Trophoblast cell (in vitro differentiated cells and primary cell): ENCODE measurements around the gene PBXIP1.

Experiments used
- DNase-seq, 2 donors: peaks; one replicate each; pipeline ENCODE4 v3.0.0-alpha.2; 2016
- H2AFZ ChIP-seq: 2 replicates; pipeline ENCODE4 v1.6.1; 2013; ENCODE audit warnings: low read length, moderate library complexity, mild to moderate bottlenecking; ENCODE audit not compliant: insufficient read depth, poor library complexity
- H2AK5ac ChIP-seq: 2 replicates; pipeline ENCODE4 v1.6.1; 2013; ENCODE audit warnings: mild to moderate bottlenecking, low read length
- H2BK120ac ChIP-seq: 2 replicates; pipeline ENCODE4 v1.6.1; 2013; ENCODE audit warnings: low read length, mild to moderate bottlenecking, moderate library complexity; ENCODE audit not compliant: insufficient read depth, poor library complexity
- H2BK12ac ChIP-seq: 2 replicates; pipeline ENCODE4 v1.6.1; 2013; ENCODE audit warnings: mild to moderate bottlenecking, low read length, moderate library complexity
- H2BK5ac ChIP-seq: 2 replicates; pipeline ENCODE4 v1.6.1; 2013; ENCODE audit warnings: low read length, low read depth, moderate library complexity, mild to moderate bottlenecking; ENCODE audit not compliant: poor library complexity
- H3K14ac ChIP-seq: 2 replicates; pipeline ENCODE4 v1.6.1; 2013; ENCODE audit warnings: mild to moderate bottlenecking, low read length
- H3K18ac ChIP-seq: 2 replicates; pipeline ENCODE4 v1.6.1; 2013; ENCODE audit warnings: mild to moderate bottlenecking, low read length
- H3K23ac ChIP-seq: 2 replicates; pipeline ENCODE4 v1.6.1; 2013; ENCODE audit warnings: low read length
- H3K27ac ChIP-seq: 2 replicates; pipeline ENCODE4 v1.5.1; 2013; ENCODE audit warnings: low read depth, mild to moderate bottlenecking, inconsistent platforms, low read length, moderate library complexity
- H3K27me3 ChIP-seq: 2 replicates; pipeline ENCODE4 v1.6.1; 2013; ENCODE audit warnings: inconsistent platforms, mild to moderate bottlenecking, low read length, moderate library complexity; ENCODE audit not compliant: insufficient read depth
- H3K36me3 ChIP-seq, 2 experiments: 1 replicate in 1 of 2; 2 replicates in 1 of 2; pipeline ENCODE4 v1.6.1; 2013; ENCODE audit warnings: low read length in 2 of 2, mild to moderate bottlenecking in 2 of 2, moderate library complexity in 1 of 2; ENCODE audit not compliant: insufficient read depth in 2 of 2, control insufficient read depth in 1 of 2
- H3K4ac ChIP-seq: 2 replicates; pipeline ENCODE4 v1.6.1; 2013; ENCODE audit warnings: low read depth, mild to moderate bottlenecking, low read length, moderate library complexity
- H3K4me1 ChIP-seq, 2 experiments: 1 replicate in 1 of 2; 2 replicates in 1 of 2; pipeline ENCODE4 v1.6.1; 2013; ENCODE audit warnings: low read length in 2 of 2, mild to moderate bottlenecking in 2 of 2, moderate library complexity in 1 of 2; ENCODE audit not compliant: insufficient read depth in 2 of 2, control insufficient read depth in 1 of 2
- H3K4me2 ChIP-seq: 2 replicates; pipeline ENCODE4 v1.6.1; 2013; ENCODE audit warnings: inconsistent platforms, mild to moderate bottlenecking, low read length, moderate library complexity
- H3K4me3 ChIP-seq: 2 replicates; pipeline ENCODE4 v1.5.1; 2013; ENCODE audit warnings: mild to moderate bottlenecking, low read depth, low read length, inconsistent platforms
- H3K79me1 ChIP-seq: one replicate; pipeline ENCODE4 v1.6.1; 2013; ENCODE audit warnings: low read length
- H3K79me2 ChIP-seq: 2 replicates; pipeline ENCODE4 v1.6.1; 2013; ENCODE audit warnings: low read length, mild to moderate bottlenecking; ENCODE audit not compliant: control insufficient read depth, insufficient read depth, poor library complexity
- H3K9ac ChIP-seq: 2 replicates; pipeline ENCODE4 v1.6.1; 2013; ENCODE audit warnings: mild to moderate bottlenecking, low read length
- H3K9me3 ChIP-seq: 2 replicates; pipeline ENCODE4 v1.6.1; 2013; ENCODE audit warnings: low read depth, mild to moderate bottlenecking, control low read depth, inconsistent platforms, low read length; ENCODE audit not compliant: insufficient read depth
- H4K12ac ChIP-seq: 2 replicates; pipeline ENCODE4 v1.6.1; 2013; ENCODE audit warnings: low read depth, mild to moderate bottlenecking, low read length, moderate library complexity
- H4K8ac ChIP-seq: 2 replicates; pipeline ENCODE4 v1.6.1; 2013; ENCODE audit warnings: low read depth, mild to moderate bottlenecking, low read length, moderate library complexity
- H4K91ac ChIP-seq: one replicate; pipeline ENCODE4 v1.6.1; 2013; ENCODE audit warnings: low read depth, mild to moderate bottlenecking, low read length, moderate library complexity
- WGBS: extraction: QIAGEN DNeasy Blood & Tissue Kit; methylation state at CpG from one replicate; pipeline ENCODE4 v1.1.7; 2013; ENCODE audit warnings: missing lambda C conversion rate; ENCODE audit not compliant: insufficient read length, insufficient coverage; ENCODE audit errors: extremely low coverage; 5-methylcytosine and 5-hydroxymethylcytosine counted together

PBXIP1 gene

GRCh38 chr1:154906621-154907081 lies 49.2 kb downstream of the PBXIP1 start:
- H2BK5ac ChIP-seq = no peak overlapping the region
- H3K4me3 ChIP-seq = no peak overlapping the region
- no peak overlapping the region for H3K9ac ChIP-seq
- no peaks in the 10 kb centered on the region for H3K79me1 ChIP-seq
- H3K23ac ChIP-seq = no peak overlapping the region
- no peak overlapping the region for H3K18ac ChIP-seq
- no peak overlapping the region for H3K4me2 ChIP-seq
- H3K9me3 ChIP-seq = peaks cover 18% of the 10 kb centered on the region
- no peaks in the 10 kb centered on the region for H3K79me2 ChIP-seq
- no peaks in the 10 kb centered on the region for H3K27me3 ChIP-seq
- H3K14ac ChIP-seq = no peak overlapping the region
- H4K8ac ChIP-seq = no peak overlapping the region
- no peak overlapping the region for H3K27ac ChIP-seq
- no peaks in the 10 kb centered on the region for H3K36me3 ChIP-seq
- H2BK120ac ChIP-seq = no peak overlapping the region
- H2BK12ac ChIP-seq = no peak overlapping the region
- H2AK5ac ChIP-seq = no peak overlapping the region
- no CpG with 5 or more reads among the region's 7 CpGs for WGBS
- no peak overlapping the region for H3K4ac ChIP-seq
- no peak overlapping the region for H4K12ac ChIP-seq
- H3K4me1 ChIP-seq = no peaks in the 10 kb centered on the region
- peak in 1 of 2 donors; percentile 14 for DNase-seq
- H4K91ac ChIP-seq = no peak overlapping the region
- no peak overlapping the region for H2AFZ ChIP-seq

GRCh38 chr1:154902938-154903566 lies 52.8 kb downstream of the PBXIP1 start:
- WGBS = no CpG with 5 or more reads among the region's 3 CpGs

GRCh38 chr1:154901591-154901990 lies 54.3 kb downstream of the PBXIP1 start:
- Histone ChIP-seq H3K27ac (no peak overlapping the region), H3K9ac (no peak overlapping the region), H2BK12ac (no peak overlapping the region), H3K27me3 (no peaks in the 10 kb centered on the region), H3K4me1 (no peaks in the 10 kb centered on the region), H3K4ac (no peak overlapping the region), H3K36me3 (no peaks in the 10 kb centered on the region), H3K18ac (no peak overlapping the region), H3K79me2 (no peaks in the 10 kb centered on the region), H2AK5ac (no peak overlapping the region), H2BK120ac (no peak overlapping the region), H3K9me3 (no peaks in the 10 kb centered on the region), H4K8ac (no peak overlapping the region), H3K79me1 (no peaks in the 10 kb centered on the region), H2BK5ac (no peak overlapping the region), H3K14ac (no peak overlapping the region), H4K12ac (no peak overlapping the region), H4K91ac (no peak overlapping the region), H3K4me3 (no peak overlapping the region), H2AFZ (no peak overlapping the region), H3K4me2 (no peak overlapping the region), H3K23ac (no peak overlapping the region)
- WGBS = no CpG with 5 or more reads among the region's 1 CpG
- no peak for DNase-seq

More at GRCh38 chr1:154902938-154903566, 52.8 kb downstream of the PBXIP1 start:
- H3K9me3 ChIP-seq = peaks cover 3% of the 10 kb centered on the region
- DNase-seq = no peak
- no peak overlapping the region for H2BK120ac ChIP-seq
- H4K12ac ChIP-seq = no peak overlapping the region
- H3K4me1 ChIP-seq = no peaks in the 10 kb centered on the region
- no peaks in the 10 kb centered on the region for H3K27me3 ChIP-seq
- no peak overlapping the region for H4K91ac ChIP-seq
- H4K8ac ChIP-seq = no peak overlapping the region
- no peak overlapping the region for H3K4me2 ChIP-seq
- H3K4ac ChIP-seq = no peak overlapping the region
- no peak overlapping the region for H3K23ac ChIP-seq
- H3K79me2 ChIP-seq = no peaks in the 10 kb centered on the region
- no peak overlapping the region for H3K9ac ChIP-seq
- H3K14ac ChIP-seq = no peak overlapping the region
- H3K18ac ChIP-seq = no peak overlapping the region
- no peak overlapping the region for H2AK5ac ChIP-seq
- no peak overlapping the region for H2BK5ac ChIP-seq
- H3K4me3 ChIP-seq = no peak overlapping the region
- H3K27ac ChIP-seq = no peak overlapping the region
- H3K36me3 ChIP-seq = no peaks in the 10 kb centered on the region
- no peaks in the 10 kb centered on the region for H3K79me1 ChIP-seq
- no peak overlapping the region for H2BK12ac ChIP-seq
- no peak overlapping the region for H2AFZ ChIP-seq

- H2AK5ac ChIP-seq = no peak overlapping the region
- H3K4me3 ChIP-seq = no peak overlapping the region
- no peak overlapping the region for H4K12ac ChIP-seq
- H3K27me3 ChIP-seq = no peaks in the 10 kb centered on the region
- H2BK120ac ChIP-seq = no peak overlapping the region
- no peak overlapping the region for H3K14ac ChIP-seq
- no peaks in the 10 kb centered on the region for H3K79me2 ChIP-seq
- H3K4me2 ChIP-seq = no peak overlapping the region
- H2BK5ac ChIP-seq = no peak overlapping the region
- H3K4me1 ChIP-seq = no peaks in the 10 kb centered on the region
- no peak overlapping the region for H4K8ac ChIP-seq
- H3K18ac ChIP-seq = no peak overlapping the region
- no peak for DNase-seq
- no peak overlapping the region for H3K4ac ChIP-seq
- no peak overlapping the region for H4K91ac ChIP-seq
- H3K27ac ChIP-seq = no peak overlapping the region
- no peak overlapping the region for H2AFZ ChIP-seq
- H2BK12ac ChIP-seq = no peak overlapping the region
- no peak overlapping the region for H3K9ac ChIP-seq
- H3K9me3 ChIP-seq = no peaks in the 10 kb centered on the region
- H3K79me1 ChIP-seq = no peaks in the 10 kb centered on the region
- H3K23ac ChIP-seq = no peak overlapping the region
- WGBS = no CpG with 5 or more reads among the region's 6 CpGs
- no peaks in the 10 kb centered on the region for H3K36me3 ChIP-seq
These were observed 56.9 kb downstream of the PBXIP1 start for GRCh38 chr1:154899041-154899440.
